ENCODE measurements around the gene SLC39A11.

GRCh38 chr17:73007407-73007806 is 85.1 kb downstream of the SLC39A11 start:
- no peak for TF ChIP-seq EGR1 (IDR thresholded peaks at IDR 0.05; ENCODE audit: low read depth)
- no peak for TF ChIP-seq CTCF (IDR thresholded peaks at IDR 0.05 in 2 of 3, conservative IDR thresholded peaks at IDR 0.05 in 1 of 3; ENCODE audit: borderline replicate concordance in 1 of 3, insufficient read depth in 1 of 3, low read depth in 2 of 3, low read length in 2 of 3)
- TF ChIP-seq POLR2AphosphoS5 (IDR thresholded peaks at IDR 0.05; ENCODE audit: low read depth, low read length) = no peak
- TF ChIP-seq CEBPB (IDR thresholded peaks at IDR 0.05; ENCODE audit: low read depth) = no peak
- no peak for TF ChIP-seq JUND (IDR thresholded peaks at IDR 0.05)
- TF ChIP-seq REST (IDR thresholded peaks at IDR 0.05; ENCODE audit: low read depth) = no peak
- TF ChIP-seq EZH2phosphoT487 (IDR thresholded peaks at IDR 0.05; ENCODE audit: borderline replicate concordance) = no peak
- no peak for TF ChIP-seq ZBTB33 (IDR thresholded peaks at IDR 0.05; ENCODE audit: extremely low read depth, insufficient replicate concordance, low read length)
- no peak for TF ChIP-seq EZH2 (IDR thresholded peaks at IDR 0.05)
- TF ChIP-seq SIN3A (IDR thresholded peaks at IDR 0.05; ENCODE audit: low read depth) = no peak
- TF ChIP-seq MAX (IDR thresholded peaks at IDR 0.05) = no peak
